ENCODE measurements around the gene ATRAID. TPM values are rescaled to one million over a fixed set of nuclear protein-coding genes. Genes with fewer than 3 reads are reported as not detected.

The ATRAID gene
- total and polyA plus RNA-seq, 2 experiments from 2014 or later = 129 to 154 TPM

- Histone ChIP-seq H3K4me3 (no peak overlapping the region), H3K27ac (ENCODE audit: low read depth) (no peak overlapping the region), H2AFZ (no peak overlapping the region), H4K20me1 (replicated peaks; ENCODE audit: insufficient read depth) (peaks cover 3% of the 10 kb centered on the region), H3K4me1 (ENCODE audit: insufficient read depth) (no peaks in the 10 kb centered on the region), H3F3A (replicated peaks; ENCODE audit: low read depth) (no peaks in the 10 kb centered on the region), H3K79me2 (replicated peaks; ENCODE audit: insufficient read depth) (peaks cover 2% of the 10 kb centered on the region; the same call in 1 of the 2 replicates), H3K27me3 (ENCODE audit: insufficient read depth) (no peaks in the 10 kb centered on the region), H3K36me3 (ENCODE audit: insufficient read depth) (peaks cover 37% of the 10 kb centered on the region), H3K9me2 (ENCODE audit: insufficient read depth) (no peaks in the 10 kb centered on the region), H3K4me2 (no peak overlapping the region)
- no peak for ATAC-seq
- TF ChIP-seq CREB1 (CRISPR knock-in tag; IDR thresholded peaks at IDR 0.05; ENCODE audit: low read depth) (no peak), EZH2 (IDR thresholded peaks at IDR 0.05; ENCODE audit: low read depth, unreplicated experiment) (no peak), EZH2phosphoT487 (IDR thresholded peaks at IDR 0.05; ENCODE audit: unreplicated experiment) (no peak), STAT1 (IDR thresholded peaks at IDR 0.05; ENCODE audit: unreplicated experiment) (no peak), CTCF (conservative IDR thresholded peaks at IDR 0.05; ENCODE audit: low read depth in 2 of 2) (no peak), JUNB (IDR thresholded peaks at IDR 0.05; ENCODE audit: unreplicated experiment) (no peak), ZNF462 (CRISPR knock-in tag; IDR thresholded peaks at IDR 0.05) (no peak), ZNF331 (CRISPR knock-in tag; IDR thresholded peaks at IDR 0.05; ENCODE audit: low read depth) (no peak), REST (IDR thresholded peaks at IDR 0.05; ENCODE audit: unreplicated experiment) (no peak), POLR2AphosphoS5 (IDR thresholded peaks at IDR 0.05; ENCODE audit: low read depth) (no peak), NANOG (IDR thresholded peaks at IDR 0.05; ENCODE audit: borderline replicate concordance) (no peak), ETS1 (IDR thresholded peaks at IDR 0.05) (no peak), ZNF114 (CRISPR knock-in tag; IDR thresholded peaks at IDR 0.05) (no peak)
- no peak for DNase-seq (ENCODE audit: low spot score)
- H3K27me3 Mint-ChIP-seq (ENCODE audit: insufficient read depth, low read depth, poor library complexity) = peaks cover 5% of the 10 kb centered on the region
- H3K9me3 Mint-ChIP-seq = no peaks in the 10 kb centered on the region
- no peaks in the 10 kb centered on the region for H3K4me1 Mint-ChIP-seq
- H3K27ac Mint-ChIP-seq = no peak overlapping the region
- H3K36me3 Mint-ChIP-seq (ENCODE audit: low read depth) = peaks cover 81% of the 10 kb centered on the region
- H3K4me3 Mint-ChIP-seq = no peak overlapping the region
These were observed 9.0 kb upstream of the ATRAID start for GRCh38 chr2:27202854-27203253.

Measured in GM23338 (cell line).